Measurements from ENCODE around the gene FGF1.

FGF1 gene

GRCh38 chr5:142568996-142569335 is 116.9 kb downstream of the FGF1 start:
- TF ChIP-seq, protein P1, sequence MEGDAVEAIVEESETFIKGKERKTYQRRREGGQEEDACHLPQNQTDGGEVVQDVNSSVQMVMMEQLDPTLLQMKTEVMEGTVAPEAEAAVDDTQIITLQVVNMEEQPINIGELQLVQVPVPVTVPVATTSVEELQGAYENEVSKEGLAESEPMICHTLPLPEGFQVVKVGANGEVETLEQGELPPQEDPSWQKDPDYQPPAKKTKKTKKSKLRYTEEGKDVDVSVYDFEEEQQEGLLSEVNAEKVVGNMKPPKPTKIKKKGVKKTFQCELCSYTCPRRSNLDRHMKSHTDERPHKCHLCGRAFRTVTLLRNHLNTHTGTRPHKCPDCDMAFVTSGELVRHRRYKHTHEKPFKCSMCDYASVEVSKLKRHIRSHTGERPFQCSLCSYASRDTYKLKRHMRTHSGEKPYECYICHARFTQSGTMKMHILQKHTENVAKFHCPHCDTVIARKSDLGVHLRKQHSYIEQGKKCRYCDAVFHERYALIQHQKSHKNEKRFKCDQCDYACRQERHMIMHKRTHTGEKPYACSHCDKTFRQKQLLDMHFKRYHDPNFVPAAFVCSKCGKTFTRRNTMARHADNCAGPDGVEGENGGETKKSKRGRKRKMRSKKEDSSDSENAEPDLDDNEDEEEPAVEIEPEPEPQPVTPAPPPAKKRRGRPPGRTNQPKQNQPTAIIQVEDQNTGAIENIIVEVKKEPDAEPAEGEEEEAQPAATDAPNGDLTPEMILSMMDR (IDR thresholded peaks at IDR 0.05), result no peak
- no peak for DNase-seq (ENCODE audit: low spot score)
- H3K4me3 ChIP-seq, result no peak overlapping the region
- peak overlapping the region; percentile 89 to 90 for H3K27ac ChIP-seq

DNA sequence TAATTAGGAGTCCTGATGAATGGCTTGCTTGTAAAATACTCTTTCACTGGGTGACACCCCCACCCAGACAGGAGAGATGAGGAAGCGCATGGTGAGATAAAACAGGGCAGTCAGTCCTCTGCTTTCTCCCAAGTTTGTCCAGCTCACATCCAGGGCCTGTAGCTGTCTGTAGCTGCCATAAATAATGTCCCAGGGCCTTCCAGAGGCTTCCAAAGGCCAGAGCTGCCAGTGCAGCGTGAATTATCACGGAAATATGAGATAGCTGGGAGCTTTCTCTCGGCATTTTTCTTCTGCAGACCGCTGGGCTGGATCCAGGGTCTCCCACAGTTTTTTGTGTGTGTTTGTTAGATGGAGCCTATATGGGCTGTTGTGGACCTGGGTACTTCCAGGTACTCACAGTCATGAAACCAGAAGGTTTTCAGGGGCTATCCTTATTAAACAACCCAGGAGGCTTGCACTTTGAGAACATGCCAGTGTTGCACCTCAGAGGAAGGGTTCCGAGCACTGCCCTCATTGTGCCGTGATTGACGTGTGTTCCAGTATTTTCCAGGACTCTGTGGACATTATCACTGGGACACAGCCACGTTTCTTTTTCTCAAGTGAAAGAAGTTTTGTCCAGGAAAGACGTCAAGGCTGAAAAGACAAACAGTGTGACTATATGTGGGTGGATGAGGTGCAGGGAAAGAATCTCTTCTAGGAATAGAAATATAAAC is 117.5 kb downstream of the FGF1 start:
- Histone ChIP-seq H3K27ac (peak overlapping the region; percentile 89 to 90), H3K4me3 (no peak overlapping the region)
- TF ChIP-seq, protein P1 (IDR thresholded peaks at IDR 0.05), result no peak
- peak; percentile 82 for DNase-seq (ENCODE audit: low spot score)

DNA sequence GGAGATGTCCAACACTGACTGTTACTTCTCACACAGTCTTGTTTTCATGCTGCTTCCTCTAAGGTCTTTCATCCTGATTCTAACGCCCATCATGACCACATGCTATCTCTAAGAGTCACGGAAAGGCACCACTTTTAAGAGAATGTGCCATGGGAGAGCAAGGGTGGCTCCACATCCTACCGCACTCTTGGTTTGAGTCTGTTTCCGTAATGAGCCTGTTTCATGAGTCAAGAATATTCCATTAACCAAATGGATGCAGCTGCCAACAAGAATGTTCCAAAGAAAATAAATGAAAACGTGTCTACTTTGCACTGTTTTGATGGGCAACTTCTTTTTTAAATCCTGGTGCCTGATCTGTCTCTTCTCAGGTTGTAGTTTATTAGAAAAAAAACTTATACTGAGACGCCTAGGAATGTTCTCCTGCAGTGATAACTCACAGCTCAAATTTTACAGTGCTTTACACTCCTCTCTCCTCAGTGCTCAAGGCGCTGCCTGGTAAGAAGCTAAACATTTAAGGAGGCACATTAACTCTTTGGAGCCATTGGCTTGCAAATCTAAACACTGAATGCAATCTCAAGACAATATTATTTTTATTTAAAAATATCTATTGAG is 124.3 kb downstream of the FGF1 start:
- TF ChIP-seq, protein P1 (IDR thresholded peaks at IDR 0.05), result no peak

GRCh38 chr5:142561029-142561428 is 124.9 kb downstream of the FGF1 start:
- peak overlapping the region in 1 of 2 donors; percentile 56 for H3K27ac ChIP-seq
- no peak for DNase-seq (ENCODE audit: low spot score)
- no peak overlapping the region for H3K4me3 ChIP-seq
- TF ChIP-seq, protein P1 (IDR thresholded peaks at IDR 0.05), result no peak

More for the DNA sequence above, 124.3 kb downstream of the FGF1 start:
- H3K4me3 ChIP-seq, result no peak overlapping the region
- peak overlapping the region in 1 of 2 donors; percentile 56 for H3K27ac ChIP-seq
- DNase-seq (ENCODE audit: low spot score), result no peak

GRCh38 chr5:142552107-142552506 is 133.8 kb downstream of the FGF1 start:
- Histone ChIP-seq H3K4me3 (peak overlapping the region; percentile 50), H3K27ac (no peak overlapping the region)
- DNase-seq (ENCODE audit: low spot score), result no peak
- TF ChIP-seq, protein P1 (IDR thresholded peaks at IDR 0.05), result no peak

- no peak overlapping the region for H3K27ac ChIP-seq
- TF ChIP-seq, protein P1 (IDR thresholded peaks at IDR 0.05), result no peak
- DNase-seq (ENCODE audit: low spot score), result no peak
- peak overlapping the region; percentile 50 for H3K4me3 ChIP-seq
Observed at GRCh38 chr5:142551338-142552067, 134.4 kb downstream of the FGF1 start.
